ENCODE results near the gene CIDEB. TPM values are rescaled to one million over a fixed set of nuclear protein-coding genes. Genes with fewer than 3 reads are reported as not detected.

CIDEB gene
- total and polyA plus RNA-seq, 10 of the 15 experiments (the other 5 are each of a cell fraction or from before 2014, with no cell fraction given), result 0.34 to 6.3 (median 3.2) TPM

DNA sequence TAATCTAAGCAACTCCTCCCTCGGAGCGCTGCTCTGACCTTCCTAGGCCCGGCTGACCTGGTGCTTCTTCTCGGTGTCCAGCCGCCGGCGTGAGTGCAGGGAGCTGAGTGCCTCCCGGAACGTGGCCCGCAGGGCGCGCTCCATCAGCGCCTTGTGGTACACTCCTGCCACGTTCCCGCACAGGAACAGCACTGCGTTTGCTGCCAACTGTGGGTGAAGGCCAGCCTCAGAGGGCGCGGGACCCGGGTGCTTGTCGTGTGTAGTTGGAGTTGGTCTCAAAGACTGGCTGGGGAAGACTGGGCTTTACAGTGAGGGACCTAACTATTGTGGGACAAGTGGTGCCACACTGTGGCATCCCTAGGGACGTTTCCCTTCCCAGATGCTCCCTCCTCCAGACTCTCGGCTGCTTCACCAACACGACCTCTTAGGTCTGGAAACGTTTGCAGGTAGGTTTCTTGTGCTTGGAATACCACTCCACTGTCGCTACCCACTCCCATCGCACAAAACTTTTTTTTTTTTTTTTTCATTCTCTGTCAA lies 24.0 kb upstream of the CIDEB start:
- H3K4me3 ChIP-seq, result no peak overlapping the region
- H3K27ac ChIP-seq (ENCODE audit: control insufficient read depth, insufficient read depth), result no peak overlapping the region
- CTCF ChIA-PET, result interaction anchor here (0.6 to 16.6 kb wide), 16 partner anchors 9 to 626 kb away, joined by 3 to 452 read pairs (median 20); partner anchors contain the start of genes CBLN3, CIDEB, KHNYN and LTB4R
- no peaks in the 10 kb centered on the region for H4K20me1 ChIP-seq (ENCODE audit: control insufficient read depth, insufficient read depth)
- peaks cover 2 to 12% of the 10 kb centered on the region in 2 experiments; a peak in 3 of 4 replicates for H3K27me3 ChIP-seq (replicated peaks in 1 of 2; ENCODE audit: control insufficient read depth in 2 of 2, insufficient read depth in 2 of 2, low read length in 1 of 2)
- no peak overlapping the region for H3K4me2 ChIP-seq (ENCODE audit: control insufficient read depth, insufficient read depth)
- ATAC-seq (no peak), FAIRE-seq (no peak), DNase-seq (ENCODE audit: low read depth, low spot score) (no peak)
- RAD21 ChIA-PET (ENCODE audit: unreplicated experiment), result interaction anchor here (0.6 to 5.0 kb wide), 12 partner anchors 13 to 741 kb away, joined by 3 to 141 read pairs (median 4); partner anchors contain the start of genes CBLN3, CIDEB, KHNYN and LTB4R2
- TF ChIP-seq STAT1 (conservative IDR thresholded peaks at IDR 0.05) (no peak), SIN3A (IDR thresholded peaks at IDR 0.05; ENCODE audit: low read depth, low read length) (no peak), EGR1 (IDR thresholded peaks at IDR 0.05; ENCODE audit: borderline replicate concordance in 1 of 2, low read depth in 2 of 2, low read length in 2 of 2) (no peak), MXI1 (IDR thresholded peaks at IDR 0.05; ENCODE audit: low read depth, low read length) (no peak), POLR2AphosphoS2 (IDR thresholded peaks at IDR 0.05; ENCODE audit: low read depth, low read length) (no peak), NBN (IDR thresholded peaks at IDR 0.05) (no peak), POU2F2 (IDR thresholded peaks at IDR 0.05; ENCODE audit: borderline replicate concordance, low read depth, low read length) (no peak), IKZF2 (IDR thresholded peaks at IDR 0.05) (peak; percentile 39 to 42; a peak in 1 of 4 replicates)
- TF ChIP-seq, protein P1, sequence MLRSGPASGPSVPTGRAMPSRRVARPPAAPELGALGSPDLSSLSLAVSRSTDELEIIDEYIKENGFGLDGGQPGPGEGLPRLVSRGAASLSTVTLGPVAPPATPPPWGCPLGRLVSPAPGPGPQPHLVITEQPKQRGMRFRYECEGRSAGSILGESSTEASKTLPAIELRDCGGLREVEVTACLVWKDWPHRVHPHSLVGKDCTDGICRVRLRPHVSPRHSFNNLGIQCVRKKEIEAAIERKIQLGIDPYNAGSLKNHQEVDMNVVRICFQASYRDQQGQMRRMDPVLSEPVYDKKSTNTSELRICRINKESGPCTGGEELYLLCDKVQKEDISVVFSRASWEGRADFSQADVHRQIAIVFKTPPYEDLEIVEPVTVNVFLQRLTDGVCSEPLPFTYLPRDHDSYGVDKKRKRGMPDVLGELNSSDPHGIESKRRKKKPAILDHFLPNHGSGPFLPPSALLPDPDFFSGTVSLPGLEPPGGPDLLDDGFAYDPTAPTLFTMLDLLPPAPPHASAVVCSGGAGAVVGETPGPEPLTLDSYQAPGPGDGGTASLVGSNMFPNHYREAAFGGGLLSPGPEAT (IDR thresholded peaks at IDR 0.05; ENCODE audit: low read depth), result 0 out of 2 replicates have a peak, but pooled peaks have one; percentile 31
- 52% methylated on average over 26 of the region's 26 CpGs for WGBS (ENCODE audit: insufficient coverage, insufficient replicate concordance, low lambda C conversion rate, missing lambda C conversion rate)
- intact Hi-C loops (cut with micrococcal nuclease; ENCODE audit: unreplicated experiment), result loop anchor here (1.0 to 5.0 kb wide), 2 partner anchors 36 to 88 kb away; partner anchors contain the start of gene NFATC4
- POLR2A ChIA-PET, result interaction anchor here (0.7 to 4.0 kb wide), 6 partner anchors 18 to 441 kb away, joined by 3 to 42 read pairs (median 3); partner anchors contain the start of genes CBLN3 and KHNYN
- H3K9ac ChIP-seq (ENCODE audit: control insufficient read depth, insufficient read depth, low read length), result no peak overlapping the region
- no TSS peak for BruUV-seq (replicated peaks)
- H3K4me1 ChIP-seq (ENCODE audit: control insufficient read depth, insufficient read depth, low read length), result peaks cover 18% of the 10 kb centered on the region
- H2AFZ ChIP-seq (ENCODE audit: control insufficient read depth, low read depth, low read length), result no peak overlapping the region
- H3K9me3 ChIP-seq (replicated peaks; ENCODE audit: control insufficient read depth, insufficient read depth, low read length), result no peaks in the 10 kb centered on the region
- in situ Hi-C loops (cut with MboI), result loop anchor here (5.0 kb wide), 1 partner anchor 101 kb away; no protein-coding TSS in a partner anchor
- SMC1A ChIA-PET (ENCODE audit: uncharacterized antibody, unreplicated experiment), result interaction anchor here (0.5 to 4.9 kb wide), 9 partner anchors 21 to 1155 kb away, joined by 3 to 77 read pairs (median 5); partner anchors contain the start of genes CBLN3, CIDEB and KHNYN
- H3K36me3 ChIP-seq (ENCODE audit: control insufficient read depth in 2 of 2, insufficient read depth in 2 of 2, low read length in 1 of 2), result no peaks in the 10 kb centered on the region; a peak in 1 of 4 replicates
- no peaks in the 10 kb centered on the region for H3K79me2 ChIP-seq (ENCODE audit: control insufficient read depth, insufficient read depth, low read length)
